OCI-LY7 (cell line): ENCODE data around the gene CORO2A.

ENCODE experiments used
- CTCF ChIP-seq: fragments of 200-600 bp; sonication (generic); conservative IDR thresholded peaks from 2 replicates; pipeline ENCODE4 v1.5.1; 2014; ENCODE audit warnings: mild to moderate bottlenecking, antibody characterized with exemption, low read length, moderate library complexity, mixed read lengths
- EZH2phosphoT487 ChIP-seq: fragments of 200-600 bp; sonication (generic); IDR thresholded peaks from 2 replicates; pipeline ENCODE4 v1.6.1; 2018; ENCODE audit warnings: low read depth, borderline replicate concordance, mild to moderate bottlenecking, mixed run types, antibody characterized with exemption, low read length, moderate library complexity, mixed read lengths

DNA sequence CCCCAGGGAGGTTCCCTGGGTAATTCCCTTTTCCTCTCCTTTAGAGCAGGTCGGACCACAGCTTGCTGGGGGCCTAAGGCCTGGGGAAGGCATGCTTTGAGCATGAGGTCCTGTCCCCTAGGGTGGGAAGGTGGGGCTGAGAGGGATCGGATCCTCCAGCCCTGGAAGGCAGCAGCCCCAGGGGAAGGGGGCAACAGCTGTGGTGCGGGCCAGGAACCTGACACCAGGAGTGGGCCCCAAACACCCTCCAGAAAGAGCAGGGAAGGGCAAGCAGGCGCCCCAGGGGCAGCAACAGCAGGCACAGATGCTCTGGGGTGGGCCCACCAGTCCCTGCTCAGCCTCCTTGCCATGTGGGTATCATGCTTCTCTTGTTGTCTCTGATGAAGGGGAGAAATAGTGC, 3.2 kb upstream of the CORO2A start:
- TF ChIP-seq CTCF (no peak), EZH2phosphoT487 (no peak)
